Measurements from ENCODE around the gene SYT17.

GRCh38 chr16:19316846-19317245 is 148.8 kb downstream of the SYT17 start:
- TF ChIP-seq CTCF (conservative IDR thresholded peaks at IDR 0.05) (no peak), EZH2 (IDR thresholded peaks at IDR 0.05; ENCODE audit: low read depth) (no peak)

All from PC-9 (cell line).